Skin epidermis (tissue), 12 donors: ENCODE results near the gene TMEM141.
A peak's percentile ranks its signal among the peaks of the same experiment; 100 is the strongest.
"Not testable (repeated sequence)": the region's sequence is repeated elsewhere in the genome, so short reads cannot be mapped to it uniquely, and the experiment has no call there.

Experiments used
- H3K27ac ChIP-seq, 21 experiments: fragments of 200-600 bp; sonication (generic) in 11 of 21; one replicate each; pipeline ENCODE4 v1.5.0; 2020; ENCODE audit warnings: mild to moderate bottlenecking in 3 of 21, inconsistent platforms in 2 of 21, moderate library complexity in 2 of 21
- H3K4me3 ChIP-seq, 7 experiments: fragments of 200-600 bp; sonication (generic) in 2 of 7; one replicate each; pipeline ENCODE4 v1.5.0; 2020; ENCODE audit warnings: inconsistent platforms in 2 of 7, mild to moderate bottlenecking in 2 of 7, moderate library complexity in 1 of 7

Gene TMEM141

GRCh38 chr9:136766410-136767120 is 24.6 kb upstream of the TMEM141 start:
- not testable (repeated sequence) for H3K27ac ChIP-seq, H3K4me3 ChIP-seq

DNA sequence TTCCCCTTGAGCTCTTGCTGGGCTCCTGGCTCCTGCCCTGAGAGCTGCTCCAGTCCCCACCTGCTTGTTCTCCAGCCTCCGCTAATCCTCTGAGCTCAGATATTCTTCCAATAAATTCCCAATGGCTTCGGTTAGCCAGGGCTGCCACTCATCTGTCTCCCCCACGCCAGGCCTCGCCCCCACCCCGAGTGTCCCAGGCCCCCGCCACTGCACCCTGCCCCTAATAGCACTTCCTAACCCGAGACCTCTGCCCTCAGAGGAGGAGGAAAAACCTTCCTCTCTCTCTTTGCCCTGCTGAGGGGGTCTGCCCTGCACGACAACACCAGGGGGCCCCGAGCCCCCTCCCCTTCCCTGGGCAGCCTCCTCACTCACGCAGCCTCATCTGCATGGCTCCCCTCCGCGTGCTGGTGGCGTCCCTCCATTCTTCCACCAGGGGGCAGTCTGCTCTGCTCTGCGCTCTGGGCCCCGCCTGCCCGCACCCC is 21.4 kb upstream of the TMEM141 start:
- Histone ChIP-seq H3K4me3 (no peak overlapping the region), H3K27ac (no peak overlapping the region)

DNA sequence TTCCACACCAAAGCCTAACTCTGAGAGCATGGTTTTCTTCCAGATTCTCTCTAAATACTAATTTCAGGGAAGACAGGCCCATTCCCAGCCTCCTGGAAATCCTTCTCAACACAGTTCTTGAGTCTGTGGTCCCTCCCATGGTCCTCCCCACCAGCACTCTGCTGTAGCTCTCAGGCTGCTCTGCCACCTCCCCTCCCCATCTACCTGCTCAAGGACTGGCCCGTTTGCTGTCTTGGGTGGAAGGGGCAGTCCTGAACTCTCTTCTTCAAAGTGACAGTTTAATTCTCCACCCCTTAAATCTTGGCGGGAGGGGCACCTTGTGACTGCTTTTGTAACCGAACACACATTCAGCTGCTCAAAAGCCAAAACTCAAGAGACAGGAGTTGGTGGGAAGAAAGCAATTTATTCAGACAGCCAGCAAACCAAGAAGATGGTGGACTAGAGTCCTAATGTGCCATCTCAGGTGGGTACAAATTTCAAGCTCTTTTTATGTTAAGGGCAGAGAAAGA is 19.2 kb upstream of the TMEM141 start:
- no peak overlapping the region for H3K27ac ChIP-seq
- no peak overlapping the region for H3K4me3 ChIP-seq

- Histone ChIP-seq H3K4me3 (no peak overlapping the region), H3K27ac (no peak overlapping the region)
Observed at GRCh38 chr9:136773386-136774044, 17.6 kb upstream of the TMEM141 start.

DNA sequence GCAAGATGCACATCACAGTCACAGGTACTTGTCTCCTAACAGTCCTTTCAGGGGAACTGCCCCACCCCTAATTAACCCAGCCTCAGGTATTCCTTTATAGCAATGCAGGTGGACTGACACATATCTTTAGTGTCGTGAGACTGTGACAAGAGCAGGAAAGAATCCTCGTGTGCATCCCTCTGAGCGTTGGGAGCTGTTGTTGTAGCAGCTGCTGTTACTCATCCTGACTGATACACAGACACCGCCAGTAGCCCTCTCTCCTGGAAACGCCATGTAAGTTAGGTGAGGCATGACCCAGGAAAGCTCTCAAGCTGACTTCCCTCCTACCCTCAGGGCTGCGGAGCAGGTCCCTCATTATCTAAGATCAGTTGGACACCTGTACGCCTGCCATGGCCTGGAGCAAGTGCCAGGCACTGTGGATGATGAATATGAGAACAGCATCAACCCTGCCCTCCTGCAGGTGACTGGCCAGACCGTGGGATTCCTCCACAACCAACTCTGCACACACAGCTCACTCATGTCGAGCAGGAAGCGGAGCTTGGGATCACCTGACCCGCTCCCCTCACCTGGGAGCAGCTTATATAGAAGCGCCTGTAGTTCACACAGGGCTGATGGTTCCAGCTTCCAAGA is 16.6 kb upstream of the TMEM141 start:
- Histone ChIP-seq H3K4me3 (no peak overlapping the region), H3K27ac (no peak overlapping the region)

GRCh38 chr9:136775191-136775590 is 16.0 kb upstream of the TMEM141 start:
- no peak overlapping the region for H3K4me3 ChIP-seq
- H3K27ac ChIP-seq, result no peak overlapping the region

GRCh38 chr9:136776947-136777346 is 14.2 kb upstream of the TMEM141 start:
- no peak overlapping the region for H3K27ac ChIP-seq
- no peak overlapping the region for H3K4me3 ChIP-seq

DNA sequence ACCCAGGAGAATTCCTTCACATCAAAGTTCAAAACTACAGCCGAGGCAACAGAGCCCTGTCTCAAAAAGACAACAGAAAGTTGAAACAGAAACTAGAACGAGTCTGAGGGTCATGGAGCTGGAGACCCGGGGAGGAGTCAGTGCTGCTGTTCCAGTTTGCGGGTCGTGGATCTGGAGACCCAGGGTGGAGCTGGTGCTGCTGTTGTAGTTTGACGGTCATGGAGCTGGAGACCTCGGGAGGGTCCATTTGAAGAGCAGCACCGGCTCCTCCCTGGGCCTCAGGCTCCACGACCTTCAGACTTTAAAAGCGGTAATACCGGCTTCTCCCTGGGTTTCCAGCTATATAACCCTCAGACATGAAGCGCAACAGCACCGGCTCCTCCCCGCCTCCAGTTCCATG is 13.8 kb upstream of the TMEM141 start:
- Histone ChIP-seq H3K27ac (no peak overlapping the region), H3K4me3 (no peak overlapping the region)

- Histone ChIP-seq H3K4me3 (no peak overlapping the region), H3K27ac (no peak overlapping the region)
Observed at GRCh38 chr9:136779808-136780207, 11.3 kb upstream of the TMEM141 start.

DNA sequence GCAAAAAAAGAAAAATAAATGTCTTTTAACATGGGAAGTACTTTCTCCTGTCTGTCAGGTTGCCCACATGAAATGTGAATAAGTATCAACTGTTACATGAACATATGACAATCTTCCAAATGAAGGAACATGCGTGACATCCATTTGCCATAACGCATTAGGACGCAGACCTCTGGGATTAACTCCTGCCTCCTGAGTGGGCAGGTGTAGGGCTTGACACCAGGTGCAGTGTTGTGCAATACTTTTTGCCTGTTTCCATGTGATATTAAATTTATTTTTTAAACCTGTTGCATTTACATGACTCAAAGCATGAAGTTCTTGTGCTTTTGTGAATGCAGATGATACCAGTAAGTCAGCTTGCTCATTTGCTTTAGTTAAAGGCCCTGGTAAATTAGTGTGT is 8.7 kb upstream of the TMEM141 start:
- Histone ChIP-seq H3K4me3 (no peak overlapping the region), H3K27ac (no peak overlapping the region)

GRCh38 chr9:136784249-136784996 is 6.7 kb upstream of the TMEM141 start:
- Histone ChIP-seq H3K4me3 (no peak overlapping the region), H3K27ac (no peak overlapping the region)

DNA sequence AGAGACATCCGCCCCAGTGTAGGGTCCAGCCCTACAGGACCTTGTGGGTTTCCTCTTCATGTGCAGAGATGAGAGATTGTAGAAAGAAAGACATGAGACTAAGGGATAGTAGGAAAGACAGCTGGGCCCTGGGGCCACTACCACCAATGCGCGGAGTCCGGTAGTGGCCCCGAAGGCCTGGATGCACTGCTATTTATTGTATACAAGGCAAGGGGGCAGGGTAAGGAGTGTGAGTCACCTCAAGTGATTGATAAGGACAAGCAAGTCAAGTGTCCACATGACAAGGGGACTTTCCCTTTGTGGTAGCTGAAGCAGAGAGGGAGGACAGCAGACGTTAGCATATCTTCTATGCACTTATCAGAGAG is 6.2 kb upstream of the TMEM141 start:
- Histone ChIP-seq H3K27ac (no peak overlapping the region), H3K4me3 (no peak overlapping the region)

DNA sequence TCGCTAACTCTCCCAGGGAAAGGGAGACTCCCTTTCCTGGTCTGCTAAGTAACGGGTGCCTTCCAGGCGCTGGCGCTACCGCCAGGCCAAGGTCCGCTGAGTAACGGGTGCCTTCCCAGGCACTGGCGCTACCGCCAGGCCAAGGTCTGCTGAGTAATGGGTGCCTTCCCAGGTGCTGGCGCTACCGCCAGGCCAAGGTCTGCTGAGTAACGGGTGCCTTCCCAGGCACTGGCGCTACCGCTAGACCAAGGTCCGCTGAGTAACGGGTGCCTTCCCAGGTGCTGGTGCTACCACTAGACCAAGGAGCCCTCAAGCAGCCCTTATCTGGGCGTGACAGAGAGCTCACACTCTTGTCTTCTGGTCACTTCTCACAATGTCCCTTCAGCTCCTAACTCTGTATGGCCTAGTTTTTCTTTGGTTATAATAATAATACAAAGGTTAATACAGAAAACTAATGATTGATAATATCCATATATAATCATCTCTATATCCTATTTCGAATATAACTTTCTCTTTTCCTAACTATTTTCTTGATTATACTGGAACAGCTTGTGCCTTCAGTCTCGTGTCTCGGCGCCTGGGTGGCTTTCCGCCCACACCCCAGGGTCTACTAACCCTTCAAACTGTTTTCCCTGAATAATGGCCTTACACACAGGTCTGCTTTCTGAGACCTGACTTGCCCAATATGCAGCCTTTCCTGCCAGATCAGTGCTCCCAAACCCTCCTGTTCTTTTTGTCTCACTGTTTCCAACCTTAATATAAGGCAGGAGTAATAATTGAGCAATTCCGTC is 5.4 kb upstream of the TMEM141 start:
- peak overlapping the region in 1 of 21 experiments; percentile 33 for H3K27ac ChIP-seq
- not testable (repeated sequence) for H3K4me3 ChIP-seq

DNA sequence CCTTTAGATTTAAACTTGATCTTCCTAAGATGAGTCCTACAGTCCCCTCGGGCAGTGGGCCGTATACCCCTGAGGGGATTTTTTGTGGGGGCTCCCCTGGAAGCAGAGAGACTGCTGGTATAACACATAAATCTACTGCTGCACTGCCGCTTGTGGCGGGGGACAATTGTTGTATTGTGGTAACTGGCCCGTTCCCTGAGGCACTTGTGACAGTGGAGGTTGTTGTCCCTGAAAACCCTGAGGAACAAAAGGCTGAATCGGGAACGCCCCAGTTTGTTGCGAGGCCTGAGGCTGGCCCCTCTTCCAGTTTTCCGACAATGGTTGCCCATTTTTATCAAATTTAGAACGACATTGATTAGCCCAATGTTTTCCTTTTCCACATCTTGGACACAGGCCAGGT is 4.7 kb upstream of the TMEM141 start:
- Histone ChIP-seq H3K4me3 (no peak overlapping the region), H3K27ac (no peak overlapping the region)

- H3K27ac ChIP-seq, H3K4me3 ChIP-seq: not testable (repeated sequence)
Observed at GRCh38 chr9:136786983-136787382, 4.2 kb upstream of the TMEM141 start.

- Histone ChIP-seq H3K27ac (no peak overlapping the region), H3K4me3 (no peak overlapping the region)
Observed at GRCh38 chr9:136787690-136788400, 3.3 kb upstream of the TMEM141 start.

DNA sequence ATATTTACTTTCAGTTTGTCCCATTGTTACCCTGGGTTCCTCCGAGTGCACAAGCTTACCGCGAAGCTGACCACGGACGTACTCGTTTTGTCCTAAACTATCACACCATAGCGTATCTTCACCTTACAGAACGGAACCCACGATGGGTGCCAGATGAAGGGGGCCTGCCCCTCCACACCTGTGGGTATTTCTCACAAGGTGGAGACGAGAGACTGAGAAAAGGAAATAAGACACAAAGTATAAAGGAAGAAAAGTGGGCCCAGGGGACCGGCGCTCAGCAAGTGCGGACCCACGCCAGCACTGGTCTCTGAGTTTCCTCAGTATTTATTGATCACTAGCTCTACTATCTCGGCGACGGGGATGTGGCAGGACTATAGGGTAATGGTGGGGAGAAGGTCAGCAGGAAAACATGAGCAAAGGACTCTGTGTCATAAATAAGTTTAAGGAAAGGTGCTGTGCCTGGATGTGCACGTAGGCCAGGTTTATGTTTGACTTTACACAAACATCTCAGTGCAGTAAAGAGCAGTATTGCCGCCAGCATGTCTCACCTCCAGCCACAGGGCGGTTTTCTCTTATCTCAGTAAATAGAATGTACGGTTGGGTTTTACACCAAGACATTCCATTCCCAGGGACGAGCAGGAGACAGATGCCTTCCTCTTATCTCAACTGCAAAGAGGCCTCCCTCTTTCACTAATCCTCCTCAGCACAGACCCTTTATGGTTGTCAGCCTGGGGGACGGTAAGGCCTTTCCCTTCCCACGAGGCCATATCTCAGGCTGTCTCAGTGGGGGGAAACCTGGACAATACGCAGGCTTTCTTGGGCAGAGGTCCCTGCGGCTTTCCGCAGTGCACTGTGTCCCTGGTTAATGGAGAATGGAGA is 2.3 kb upstream of the TMEM141 start:
- not testable (repeated sequence) for H3K27ac ChIP-seq, H3K4me3 ChIP-seq

GRCh38 chr9:136789523-136789937 is 1.6 kb upstream of the TMEM141 start:
- no peak overlapping the region for H3K4me3 ChIP-seq
- H3K27ac ChIP-seq, result peak overlapping the region in 1 of 21 experiments; percentile 62
